GM12873 (cell line): Measurements from ENCODE around the gene DCP1A.

ENCODE experiments used
- CTCF ChIP-seq: IDR thresholded peaks from 2 replicates; pipeline ENCODE4 v1.5.1; 2012; ENCODE audit warnings: low read depth, mild to moderate bottlenecking, moderate library complexity, low read length, control low read depth; ENCODE audit not compliant: insufficient read depth; ENCODE audit errors: missing control alignments

Gene DCP1A

GRCh38 chr3:53240989-53241972, 106.1 kb downstream of the DCP1A start:
- no peak for TF ChIP-seq CTCF

GRCh38 chr3:53239800-53240199, 107.5 kb downstream of the DCP1A start:
- TF ChIP-seq CTCF = no peak

GRCh38 chr3:53238886-53239285, 108.5 kb downstream of the DCP1A start:
- TF ChIP-seq CTCF = no peak

GRCh38 chr3:53238051-53238850, 109.1 kb downstream of the DCP1A start:
- no peak for TF ChIP-seq CTCF

- no peak for TF ChIP-seq CTCF
These were observed 111.1 kb downstream of the DCP1A start for GRCh38 chr3:53236112-53236841.

GRCh38 chr3:53235545-53235944, 111.8 kb downstream of the DCP1A start:
- TF ChIP-seq CTCF = no peak
